Ovary (tissue), 9 donors: ENCODE measurements around the gene IVD. TPM values are rescaled to one million over a fixed set of nuclear protein-coding genes. Genes with fewer than 3 reads are reported as not detected.

Experiments
- DNase-seq, 5 donors: peaks; one replicate each; pipeline ENCODE4 v3.0.0-alpha.2; 2019 to 2020
- H3K27ac ChIP-seq, 2 donors: fragments of 200-600 bp; one replicate each; pipeline versions ENCODE4 v1.5.1 to v1.8.0; 2019 to 2022
- H3K27me3 ChIP-seq: fragments of 200-600 bp; one replicate; pipeline ENCODE4 v1.8.0; 2022
- H3K36me3 ChIP-seq: fragments of 200-600 bp; sonication (generic); one replicate; pipeline ENCODE4 v1.5.1; 2019
- H3K4me1 ChIP-seq: one replicate; pipeline ENCODE4 v1.8.1; 2013; ENCODE audit warnings: mild to moderate bottlenecking, moderate library complexity; ENCODE audit not compliant: insufficient read depth
- H3K4me3 ChIP-seq: fragments of 200-600 bp; sonication (generic); one replicate; pipeline ENCODE4 v1.5.1; 2017
- H3K9me3 ChIP-seq, 2 donors: fragments of 200-600 bp in 1 of 2; sonication (generic) in 1 of 2; one replicate each; pipeline versions ENCODE4 v1.5.1 to v1.8.1; 2013 to 2019; ENCODE audit warnings: mild to moderate bottlenecking in 1 of 2, moderate library complexity in 1 of 2
- CTCF ChIP-seq, 3 donors: fragments of 450-650 bp in 2 of 3; fragments of 200-600 bp in 1 of 3; IDR thresholded peaks; one replicate each; pipeline versions ENCODE4 v1.5.1 to v1.8.0; 2016 to 2022; ENCODE audit warnings: antibody characterized with exemption in 3 of 3, mild to moderate bottlenecking in 1 of 3
- EP300 ChIP-seq: sonication (generic); formaldehyde crosslinking; IDR thresholded peaks from one replicate; pipeline ENCODE4 v1.6.1; 2017; ENCODE audit warnings: antibody characterized with exemption
- POLR2A ChIP-seq: fragments of 450-650 bp; IDR thresholded peaks from one replicate; pipeline ENCODE4 v1.6.1; 2017; ENCODE audit warnings: antibody characterized with exemption, mild to moderate bottlenecking, moderate library complexity
- WGBS, 3 donors: extraction: QIAGEN DNeasy Blood & Tissue Kit in 1 of 3; methylation state at CpG; one replicate each; pipeline versions ENCODE4 v1.1.5 to v1.1.7; 2013 to 2017; 5-methylcytosine and 5-hydroxymethylcytosine counted together
- intact Hi-C, 4 donors: fragments of 100-400 bp; cut with DNase I; formaldehyde crosslinking; loops; one replicate each; pipeline versions ENCODE4 v1.11.0 to v1.15.1; 2022 to 2023
- polyA plus RNA-seq, 2 donors: library from polyadenylated mRNA; stranded (reverse); fragments of 200-250 nt in 1 of 2; fragments of 350-450 nt in 1 of 2; fragmentation: Illumina TruSeq in 1 of 2; extraction: RNeasy Lipid Tissue Mini Kit (QIAGEN cat#74804) in 1 of 2; gene quantifications; one replicate each; pipeline ENCODE4 v1.2.3, GENCODE V29; 2013 to 2014
- total RNA-seq, 7 donors: library from RNA; depleted of rRNA in 2 of 7; stranded (reverse); fragments of >200 nt in 2 of 7; fragmentation: NEBNext Ultra II Directional in 3 of 7; extraction: Animal tissue kit (Norgen Biotek cat#: 25700) in 3 of 7; gene quantifications; one replicate each; pipeline versions ENCODE4 v1.1.0 to v1.2.4, GENCODE V29; 2016 to 2023
- donor health status: DM: no; HTN: no; CAD: no; lungs with moderate emphysema.
- donor health status: DM: no; HTN: no; CAD: no.
- donor health status: Bipolar disorder and iron deficiency.
- donor health status: DM: yes; HTN: yes; CAD: no.
- donor health status: DM: no; HTN: no; CAD: no.
- donor health status: DM: yes; HTN: yes; CAD: no.

Gene IVD
- total and polyA plus RNA-seq, 9 donors: 51.5 to 105 (median 91.7) TPM

- H3K4me3 ChIP-seq: no peak overlapping the region
- peaks cover 19% of the 10 kb centered on the region for H3K4me1 ChIP-seq
- H3K27ac ChIP-seq: no peak overlapping the region
- intact Hi-C loops: loop anchor here in 2 of 4 donors (5.0 to 10.0 kb wide), 2 partner anchors 64 to 122 kb away; partner anchors contain the start of genes CCDC32 (in 1 of the 2) and RPUSD2 (in 1 of the 2)
- no peaks in the 10 kb centered on the region for H3K27me3 ChIP-seq
- H3K9me3 ChIP-seq: no peaks in the 10 kb centered on the region
- no peaks in the 10 kb centered on the region for H3K36me3 ChIP-seq
- 72 to 87% (median 82%) methylated on average over 4 of the region's 4 CpGs for WGBS, 3 donors
- no peak for TF ChIP-seq EP300
- no peak for TF ChIP-seq POLR2A
- TF ChIP-seq CTCF (IDR thresholded peaks at IDR 0.05): no peak
- DNase-seq: no peak
Observed at GRCh38 chr15:40443255-40443654, 37.7 kb downstream of the IVD start.

- WGBS, 3 donors: 76 to 80% (median 79%) methylated on average over 3 of the region's 3 CpGs
- Histone ChIP-seq H3K27ac (no peak overlapping the region), H3K27me3 (no peaks in the 10 kb centered on the region), H3K4me3 (no peak overlapping the region), H3K36me3 (no peaks in the 10 kb centered on the region), H3K9me3 (no peaks in the 10 kb centered on the region), H3K4me1 (peaks cover 16% of the 10 kb centered on the region)
- intact Hi-C loops: loop anchor here in 2 of 4 donors (5.0 to 10.0 kb wide), 2 partner anchors 63 to 121 kb away; partner anchors contain the start of genes CCDC32 (in 1 of the 2) and RPUSD2 (in 1 of the 2)
- DNase-seq: no peak
- TF ChIP-seq POLR2A: no peak
- no peak for TF ChIP-seq CTCF (IDR thresholded peaks at IDR 0.05)
- no peak for TF ChIP-seq EP300
Observed at GRCh38 chr15:40443846-40444245, 38.3 kb downstream of the IVD start.

- no peaks in the 10 kb centered on the region for H3K36me3 ChIP-seq
- H3K4me1 ChIP-seq: peaks cover 8% of the 10 kb centered on the region
- WGBS, 3 donors: 68 to 70% (median 69%) methylated on average over 5 of the region's 5 CpGs
- intact Hi-C loops: loop anchor here in 2 of 4 donors (5.0 to 10.0 kb wide), 2 partner anchors 63 to 120 kb away; partner anchors contain the start of genes CCDC32 (in 1 of the 2) and RPUSD2 (in 1 of the 2)
- H3K9me3 ChIP-seq: no peaks in the 10 kb centered on the region
- TF ChIP-seq POLR2A: no peak
- TF ChIP-seq CTCF (IDR thresholded peaks at IDR 0.05): no peak
- TF ChIP-seq EP300: no peak
- no peak for DNase-seq
- H3K27me3 ChIP-seq: no peaks in the 10 kb centered on the region
- H3K27ac ChIP-seq: no peak overlapping the region
- no peak overlapping the region for H3K4me3 ChIP-seq
Observed at GRCh38 chr15:40444736-40445135, 39.1 kb downstream of the IVD start.

GRCh38 chr15:40445421-40445922 lies 39.9 kb downstream of the IVD start:
- Histone ChIP-seq H3K9me3 (no peaks in the 10 kb centered on the region), H3K36me3 (no peaks in the 10 kb centered on the region), H3K27me3 (no peaks in the 10 kb centered on the region), H3K4me3 (no peak overlapping the region), H3K4me1 (peaks cover 8% of the 10 kb centered on the region), H3K27ac (no peak overlapping the region)
- intact Hi-C loops: loop anchor here in 1 of 4 donors (10.0 kb wide), 1 partner anchor 119 kb away; the partner anchor contains the start of genes CCDC32 and RPUSD2
- DNase-seq: no peak
- TF ChIP-seq EP300 (no peak), CTCF (IDR thresholded peaks at IDR 0.05) (no peak), POLR2A (no peak)
- 11 to 28% (median 21%) methylated on average over 9 of the region's 9 CpGs for WGBS, 3 donors
